GM12872 (cell line): ENCODE results near the gene NCBP1.

Experiments used
- TF ChIP-seq, protein P1 (sequence below): IDR thresholded peaks from 3 replicates; pipeline ENCODE4 v1.5.1; 2011; ENCODE audit warnings: low read depth, mild to moderate bottlenecking, low read length, moderate library complexity; ENCODE audit not compliant: insufficient read depth

Gene NCBP1

GRCh38 chr9:97670586-97670985, 37.0 kb downstream of the NCBP1 start:
- TF ChIP-seq, protein P1, sequence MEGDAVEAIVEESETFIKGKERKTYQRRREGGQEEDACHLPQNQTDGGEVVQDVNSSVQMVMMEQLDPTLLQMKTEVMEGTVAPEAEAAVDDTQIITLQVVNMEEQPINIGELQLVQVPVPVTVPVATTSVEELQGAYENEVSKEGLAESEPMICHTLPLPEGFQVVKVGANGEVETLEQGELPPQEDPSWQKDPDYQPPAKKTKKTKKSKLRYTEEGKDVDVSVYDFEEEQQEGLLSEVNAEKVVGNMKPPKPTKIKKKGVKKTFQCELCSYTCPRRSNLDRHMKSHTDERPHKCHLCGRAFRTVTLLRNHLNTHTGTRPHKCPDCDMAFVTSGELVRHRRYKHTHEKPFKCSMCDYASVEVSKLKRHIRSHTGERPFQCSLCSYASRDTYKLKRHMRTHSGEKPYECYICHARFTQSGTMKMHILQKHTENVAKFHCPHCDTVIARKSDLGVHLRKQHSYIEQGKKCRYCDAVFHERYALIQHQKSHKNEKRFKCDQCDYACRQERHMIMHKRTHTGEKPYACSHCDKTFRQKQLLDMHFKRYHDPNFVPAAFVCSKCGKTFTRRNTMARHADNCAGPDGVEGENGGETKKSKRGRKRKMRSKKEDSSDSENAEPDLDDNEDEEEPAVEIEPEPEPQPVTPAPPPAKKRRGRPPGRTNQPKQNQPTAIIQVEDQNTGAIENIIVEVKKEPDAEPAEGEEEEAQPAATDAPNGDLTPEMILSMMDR = no peak

DNA sequence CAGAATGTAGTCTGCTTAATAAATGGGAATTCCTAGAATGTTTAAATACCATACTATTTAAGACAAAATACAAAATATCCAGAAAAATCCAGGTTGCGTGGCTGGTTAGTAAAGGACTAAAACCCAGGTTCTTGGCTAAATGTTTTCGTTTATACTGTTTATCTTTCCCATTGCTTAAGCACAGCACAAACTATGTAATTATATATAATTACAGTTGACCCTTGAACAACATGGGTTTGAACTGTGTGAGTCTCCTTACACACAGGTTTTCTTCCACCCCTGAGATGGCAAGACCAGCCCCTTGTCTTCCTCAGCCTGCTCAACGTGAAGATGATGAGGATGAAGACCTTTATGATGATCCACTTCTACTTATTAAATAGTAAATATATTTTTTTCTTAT, 38.8 kb downstream of the NCBP1 start:
- TF ChIP-seq, protein P1 = no peak

DNA sequence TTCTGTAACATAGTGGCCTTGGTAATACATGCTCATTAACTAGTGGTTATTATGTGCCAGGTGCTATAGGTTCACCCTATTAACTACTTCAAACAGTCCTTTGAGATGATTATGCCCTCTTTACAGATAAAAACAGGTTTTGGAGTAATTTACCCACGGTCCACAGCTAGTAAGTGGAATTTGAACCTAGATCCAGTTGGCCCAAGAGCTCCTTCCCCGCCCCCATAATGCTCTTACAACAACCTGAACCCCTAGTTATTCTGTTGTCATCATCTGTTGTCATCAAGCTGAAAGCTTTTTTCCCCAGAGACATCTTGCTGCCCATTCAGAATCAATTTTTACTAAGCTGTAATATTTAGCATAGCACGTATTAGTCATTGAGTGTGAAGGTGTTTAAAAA, 40.3 kb downstream of the NCBP1 start:
- TF ChIP-seq, protein P1 = no peak

DNA sequence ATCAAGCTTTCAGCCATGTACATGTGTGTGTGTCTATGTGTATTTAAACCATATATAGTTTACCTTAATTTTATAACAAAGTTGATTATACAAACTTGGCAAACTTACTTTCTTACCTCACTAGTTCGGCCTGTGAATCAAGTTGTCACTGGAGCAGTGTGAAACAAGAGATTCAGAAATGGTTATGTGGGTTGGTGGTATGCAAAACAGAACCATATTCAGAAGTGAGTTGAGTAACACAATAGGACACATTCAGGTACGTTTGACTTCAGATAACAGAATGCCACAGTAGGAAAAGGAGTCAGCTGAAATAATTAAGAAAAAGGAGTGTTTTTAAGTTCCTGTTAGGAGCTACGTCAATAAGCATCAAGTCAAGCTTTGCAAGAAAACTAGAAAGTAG, 42.0 kb downstream of the NCBP1 start:
- TF ChIP-seq, protein P1 = no peak

DNA sequence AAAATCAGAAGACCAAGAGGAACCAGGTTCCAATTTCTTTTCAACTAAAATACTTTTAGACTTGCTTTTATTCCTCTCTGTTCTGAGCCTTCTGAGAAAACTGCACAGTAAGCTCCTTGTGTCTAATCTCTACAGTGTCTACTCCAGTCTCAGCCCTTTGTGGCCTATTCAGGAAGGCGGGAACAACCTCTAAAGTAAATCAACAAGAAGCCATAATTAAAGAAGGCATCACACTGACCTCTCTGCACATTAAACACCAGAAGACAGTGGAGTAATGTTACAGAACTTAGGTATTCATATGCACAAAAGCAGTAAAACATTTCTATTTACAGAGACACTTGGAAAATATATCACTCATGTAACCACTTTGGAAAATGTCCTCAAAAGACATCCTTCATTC, 48.6 kb downstream of the NCBP1 start:
- TF ChIP-seq, protein P1 = no peak

- TF ChIP-seq, protein P1 = no peak
Measured at GRCh38 chr9:97688654-97689053, 55.0 kb downstream of the NCBP1 start.

DNA sequence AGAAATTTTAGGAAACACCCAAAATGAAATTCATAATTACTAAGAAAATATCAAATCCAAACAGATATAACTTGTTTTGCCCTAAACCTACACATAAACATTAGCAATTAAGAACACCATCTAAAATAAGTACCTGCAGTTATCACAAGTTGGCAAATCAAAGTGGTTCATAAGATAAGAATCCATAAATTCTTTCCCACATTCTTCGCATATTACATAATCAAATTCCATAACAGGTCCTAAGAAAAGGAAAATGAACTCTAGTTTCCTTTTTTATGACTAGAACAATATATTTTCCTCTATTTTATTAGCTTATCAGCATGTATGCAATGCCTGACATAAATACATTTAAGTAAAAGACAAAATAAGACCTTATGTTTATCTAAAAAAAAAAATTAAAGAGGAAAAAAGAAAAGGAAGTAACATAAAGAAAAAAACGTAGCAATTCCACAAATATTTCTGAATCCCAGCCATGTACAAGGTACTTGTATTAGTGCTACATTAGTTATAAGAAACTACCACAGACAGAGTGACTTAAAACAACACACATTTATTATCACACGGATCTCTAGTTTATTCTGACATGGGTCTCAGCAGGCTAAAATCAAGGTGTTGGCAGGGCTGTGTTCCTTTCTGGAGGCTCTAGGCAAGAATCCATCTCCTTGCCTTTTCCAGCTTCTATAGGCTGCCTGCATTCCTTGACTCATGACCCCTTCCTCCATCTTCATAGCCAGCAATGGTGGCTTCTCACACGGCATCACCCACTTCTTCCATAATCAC, 56.0 kb downstream of the NCBP1 start:
- TF ChIP-seq, protein P1 = no peak

GRCh38 chr9:97694769-97695168, 61.1 kb downstream of the NCBP1 start:
- TF ChIP-seq, protein P1 = no peak
